IMR-90 (cell line): Measurements from ENCODE around the gene IGSF8. TPM values are rescaled to one million over a fixed set of nuclear protein-coding genes. Genes with fewer than 3 reads are reported as not detected.

ENCODE experiments used
- ATAC-seq: fragments of 200-7000 bp; cut with Tn5 transposase; 2 replicates; pipeline ENCODE4 v1.9.1; 2020; ENCODE audit warnings: low read depth, mild to moderate bottlenecking, moderate library complexity
- BruUV-seq: library from RNA; stranded (reverse); fragments of 400-500 nt; replicated peaks from 2 replicates; lab custom pipeline; 2021; lab: Mats Ljungman, UMichigan
- CTCF ChIA-PET: fragments of 300-600 bp; formaldehyde crosslinking; extraction: SDS; loops from one replicate; lab custom pipeline; 2021; ENCODE audit warnings: antibody characterized with exemption; lab: Yijun Ruan, JAX
- POLR2A ChIA-PET: fragments of 300-600 bp; sonication (Branson Sonifier 250); formaldehyde crosslinking; loops from one replicate; lab custom pipeline; 2022; ENCODE audit warnings: antibody characterized with exemption; ENCODE audit not compliant: unreplicated experiment; lab: Charles Lee
- DNase-seq: peaks from one replicate; pipeline ENCODE4 v3.0.0; 2013
- H2AFZ ChIP-seq: replicated peaks from 2 replicates; pipeline ENCODE3; 2013; ENCODE audit warnings: low read length, mild to moderate bottlenecking; ENCODE audit not compliant: poor library complexity
- H2AK5ac ChIP-seq: 2 replicates; pipeline ENCODE4 v1.6.1; 2013; ENCODE audit warnings: low read depth, low read length, inconsistent platforms
- H2AK9ac ChIP-seq: replicated peaks from 2 replicates; pipeline ENCODE3; 2013; ENCODE audit warnings: mild to moderate bottlenecking, low read depth, low read length, moderate library complexity; ENCODE audit not compliant: poor library complexity
- H2BK120ac ChIP-seq: 2 replicates; pipeline ENCODE4 v1.6.1; 2013; ENCODE audit warnings: low read depth, low read length, inconsistent platforms
- H2BK15ac ChIP-seq: 3 replicates; pipeline ENCODE4 v1.6.1; 2013; ENCODE audit warnings: low read depth, low read length, inconsistent platforms
- H2BK20ac ChIP-seq: 2 replicates; pipeline ENCODE4 v1.6.1; 2013; ENCODE audit warnings: low read depth, mild to moderate bottlenecking, inconsistent platforms, low read length, moderate library complexity
- H2BK5ac ChIP-seq: 2 replicates; pipeline ENCODE4 v1.6.1; 2013; ENCODE audit warnings: mild to moderate bottlenecking, low read depth, low read length, inconsistent platforms; ENCODE audit not compliant: poor library complexity, severe bottlenecking
- H3K14ac ChIP-seq: replicated peaks from 2 replicates; pipeline ENCODE4 v1.6.1; 2013; ENCODE audit warnings: low read depth, low read length, inconsistent platforms
- H3K18ac ChIP-seq: 2 replicates; pipeline ENCODE4 v1.6.1; 2013; ENCODE audit warnings: low read depth, low read length, control low read depth
- H3K23ac ChIP-seq: 2 replicates; pipeline ENCODE4 v1.6.1; 2013; ENCODE audit warnings: low read depth, low read length, inconsistent platforms
- H3K27ac ChIP-seq: 2 replicates; pipeline ENCODE4 v1.5.1; 2013; ENCODE audit warnings: mild to moderate bottlenecking, control low read depth, low read length; ENCODE audit not compliant: insufficient read depth
- H3K27me3 ChIP-seq: 2 replicates; pipeline ENCODE4 v1.6.1; 2013; ENCODE audit warnings: low read length; ENCODE audit not compliant: control insufficient read depth, insufficient read depth
- H3K36me3 ChIP-seq: 2 replicates; pipeline ENCODE4 v1.6.1; 2013; ENCODE audit warnings: low read length, mixed read lengths; ENCODE audit not compliant: control insufficient read depth, insufficient read depth
- H3K4ac ChIP-seq: 2 replicates; pipeline ENCODE4 v1.6.1; 2013; ENCODE audit warnings: low read depth, low read length, inconsistent platforms
- H3K4me1 ChIP-seq: 2 replicates; pipeline ENCODE4 v1.6.1; 2013; ENCODE audit warnings: low read length, mixed read lengths; ENCODE audit not compliant: control insufficient read depth, insufficient read depth
- H3K4me2 ChIP-seq: 2 replicates; pipeline ENCODE4 v1.6.1; 2013; ENCODE audit warnings: low read depth, mild to moderate bottlenecking, control low read depth, low read length, moderate library complexity
- H3K4me3 ChIP-seq: 2 replicates; pipeline ENCODE4 v1.5.1; 2013; ENCODE audit warnings: low read depth, mild to moderate bottlenecking, control low read depth, low read length, moderate library complexity; ENCODE audit not compliant: insufficient read depth
- H3K56ac ChIP-seq: 2 replicates; pipeline ENCODE4 v1.6.1; 2013; ENCODE audit warnings: low read length, inconsistent platforms; ENCODE audit not compliant: insufficient read depth; ENCODE audit errors: extremely low read depth
- H3K79me1 ChIP-seq, 2 experiments: 2 replicates each; pipeline ENCODE4 v1.6.1; 2013; ENCODE audit warnings: low read length in 2 of 2, inconsistent platforms in 1 of 2, low read depth in 1 of 2
- H3K9ac ChIP-seq: 2 replicates; pipeline ENCODE4 v1.6.1; 2013; ENCODE audit warnings: low read depth, low read length, control low read depth
- H3K9me1 ChIP-seq: 2 replicates; pipeline ENCODE4 v1.6.1; 2013; ENCODE audit warnings: low read length, inconsistent platforms; ENCODE audit not compliant: insufficient read depth
- H3K9me3 ChIP-seq: 2 replicates; pipeline ENCODE4 v1.6.1; 2013; ENCODE audit warnings: low read length; ENCODE audit not compliant: control insufficient read depth, insufficient read depth
- H4K20me1 ChIP-seq: 2 replicates; pipeline ENCODE4 v1.6.1; 2013; ENCODE audit warnings: low read length, inconsistent platforms; ENCODE audit not compliant: insufficient read depth
- H4K5ac ChIP-seq: 2 replicates; pipeline ENCODE4 v1.6.1; 2013; ENCODE audit warnings: mild to moderate bottlenecking, low read depth, low read length, control low read depth
- H4K8ac ChIP-seq, 2 experiments: 2 replicates each; pipeline ENCODE4 v1.6.1; 2013; ENCODE audit warnings: low read depth in 2 of 2, low read length in 2 of 2, control low read depth in 1 of 2, inconsistent platforms in 1 of 2
- H4K91ac ChIP-seq: 2 replicates; pipeline ENCODE4 v1.6.1; 2013; ENCODE audit warnings: low read depth, low read length, inconsistent platforms; ENCODE audit not compliant: insufficient read depth
- CHD1 ChIP-seq: IDR thresholded peaks from 2 replicates; pipeline ENCODE4 v1.6.1; 2012; ENCODE audit warnings: low read depth, low read length, improper control_type of control experiment
- FOS ChIP-seq: fragments of 150-350 bp; IDR thresholded peaks from 2 replicates; pipeline ENCODE4 v1.6.1; 2016; ENCODE audit warnings: low read depth, low read length
- MAFK ChIP-seq: IDR thresholded peaks from 2 replicates; pipeline ENCODE4 v1.6.1; 2012; ENCODE audit warnings: low read depth, low read length, improper control_type of control experiment
- MAZ ChIP-seq: IDR thresholded peaks from 2 replicates; pipeline ENCODE4 v1.6.1; 2012; ENCODE audit warnings: low read depth, mild to moderate bottlenecking, low read length, improper control_type of control experiment, moderate library complexity, borderline replicate concordance
- NFE2L2 ChIP-seq: fragments of 150-350 bp; IDR thresholded peaks from 2 replicates; pipeline ENCODE4 v1.6.1; 2016; ENCODE audit warnings: low read depth, mild to moderate bottlenecking, low read length
- RAD21 ChIP-seq: IDR thresholded peaks from 2 replicates; pipeline ENCODE4 v1.6.1; 2012; ENCODE audit warnings: low read length, improper control_type of control experiment
- RFX5 ChIP-seq: IDR thresholded peaks from 2 replicates; pipeline ENCODE4 v1.8.0; 2012; ENCODE audit warnings: low read depth, mild to moderate bottlenecking, low read length, moderate library complexity
- SMC3 ChIP-seq: fragments of 150-350 bp; IDR thresholded peaks from 2 replicates; pipeline ENCODE4 v1.6.1; 2016; ENCODE audit warnings: low read depth, mild to moderate bottlenecking, antibody characterized with exemption, low read length, moderate library complexity
- WGBS, 2 experiments: methylation state at CpG; one replicate each; pipeline versions ENCODE4 v1.1.5 to v1.1.7; 2013; ENCODE audit warnings: missing lambda C conversion rate in 2 of 2; ENCODE audit not compliant: insufficient read length in 1 of 2; ENCODE audit errors: extremely low coverage in 2 of 2; 5-methylcytosine and 5-hydroxymethylcytosine counted together
- dilution Hi-C: fragments of 300-500 bp; cut with HindIII; formaldehyde crosslinking; loops from one replicate; pipeline ENCODE4 v1.14.3; 2018; ENCODE audit warnings: low sequenced_read_pairs; ENCODE audit not compliant: unreplicated experiment
- in situ Hi-C: fragments of 300-500 bp; cut with MboI; formaldehyde crosslinking; loops from 3 replicates; pipeline ENCODE4 v1.14.3; 2019; ENCODE audit warnings: low sequenced_read_pairs, inconsistent platforms, mixed read lengths
- intact Hi-C: fragments of 100-400 bp; cut with micrococcal nuclease; formaldehyde crosslinking; loops from 2 replicates; pipeline ENCODE4 v1.10.0; 2022
- polyA plus RNA-seq, 3 experiments: library from polyadenylated mRNA; depleted of rRNA; stranded (reverse); fragments of >200 nt; gene quantifications; 2 replicates each; pipeline ENCODE4 v1.2.3, GENCODE V29; 2012; ENCODE audit warnings: low replicate concordance in 1 of 3
- total RNA-seq: library from RNA; depleted of rRNA; stranded (reverse); fragments of >200 nt; gene quantifications from 2 replicates; pipeline ENCODE4 v1.2.3, GENCODE V29; 2012
- TF ChIP-seq, protein P1 (sequence below): conservative IDR thresholded peaks from 2 replicates; pipeline ENCODE4 v1.5.1; 2012; ENCODE audit warnings: mild to moderate bottlenecking, low read depth, low read length, improper control_type of control experiment

IGSF8 gene
- total and polyA plus RNA-seq, 2 of the 4 experiments (the other 2 are of a cell fraction) = 8.8 to 25.2 TPM

DNA sequence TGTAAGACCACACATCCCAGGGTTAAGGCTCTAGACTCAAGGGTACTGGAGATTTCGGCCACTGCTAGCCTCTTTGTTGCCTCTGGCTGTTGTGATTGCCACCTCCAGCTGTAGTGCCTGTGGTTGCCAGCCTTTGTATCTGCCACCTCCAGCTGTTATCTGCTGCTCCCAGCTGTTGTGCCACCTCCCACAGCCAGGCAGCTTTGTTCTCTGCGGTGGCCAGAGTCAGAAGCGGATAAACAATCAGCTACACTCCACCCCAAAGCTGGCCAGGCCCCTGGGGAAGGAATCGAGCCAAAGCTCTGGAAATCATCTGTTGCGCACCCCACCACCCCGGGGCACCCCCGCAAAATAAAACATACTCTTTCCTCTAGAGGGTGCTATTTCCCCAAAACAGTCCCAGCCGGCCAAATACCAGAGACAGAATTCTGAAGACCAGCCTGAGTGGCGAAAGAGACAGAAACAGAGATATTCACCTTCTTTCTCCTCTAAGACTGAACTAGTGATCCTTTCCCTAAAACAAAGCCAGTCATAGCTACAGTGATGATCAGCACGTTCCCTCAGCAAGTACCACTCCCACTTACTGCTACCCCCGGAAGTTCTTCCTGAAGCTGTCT lies 51.8 kb downstream of the IGSF8 start:
- Histone ChIP-seq H2BK5ac (no peak overlapping the region), H3K9ac (no peak overlapping the region), H3K23ac (no peak overlapping the region), H3K4ac (no peak overlapping the region), H2BK120ac (no peak overlapping the region), H4K8ac (no peak overlapping the region), H3K36me3 (no peaks in the 10 kb centered on the region), H2BK15ac (no peak overlapping the region), H2AK5ac (no peak overlapping the region), H3K4me3 (no peak overlapping the region), H3K79me1 (no peaks in the 10 kb centered on the region), H3K18ac (no peak overlapping the region), H2AK9ac (no peak overlapping the region), H3K56ac (no peak overlapping the region), H3K9me1 (no peaks in the 10 kb centered on the region), H3K9me3 (no peaks in the 10 kb centered on the region), H3K27ac (no peak overlapping the region), H4K20me1 (no peaks in the 10 kb centered on the region), H2BK20ac (no peak overlapping the region), H3K14ac (no peak overlapping the region), H4K91ac (no peak overlapping the region), H4K5ac (no peak overlapping the region), H3K27me3 (peaks cover 35% of the 10 kb centered on the region), H3K4me2 (peak overlapping the region; percentile 63), H2AFZ (peak overlapping the region; percentile 35), H3K4me1 (no peaks in the 10 kb centered on the region)
- WGBS, 2 experiments = 0% methylated on average over 1 of the region's 11 CpGs; no CpG with 5 or more reads in 1 of the 2 experiments
- BruUV-seq = no TSS peak
- peak; percentile 86 for ATAC-seq
- CTCF ChIA-PET = interaction anchor here (0.5 to 2.7 kb wide), 13 partner anchors 10 to 331 kb away, joined by 3 to 16 read pairs (median 4); partner anchors contain the start of gene PIGM
- dilution Hi-C loops (no loop called here), in situ Hi-C loops (no loop called here), intact Hi-C loops (loop anchor here (2.0 kb wide), 1 partner anchor 32 kb away; no protein-coding TSS in a partner anchor)
- DNase-seq = peak; percentile 21
- TF ChIP-seq SMC3 (peak; percentile 7; the same call in 1 of the 2 replicates), RAD21 (peak; percentile 47), MAFK (no peak), NFE2L2 (no peak), MAZ (0 out of 2 replicates have a peak, but pooled peaks have one; percentile 34), FOS (no peak), CHD1 (no peak), RFX5 (no peak)
- TF ChIP-seq, protein P1, sequence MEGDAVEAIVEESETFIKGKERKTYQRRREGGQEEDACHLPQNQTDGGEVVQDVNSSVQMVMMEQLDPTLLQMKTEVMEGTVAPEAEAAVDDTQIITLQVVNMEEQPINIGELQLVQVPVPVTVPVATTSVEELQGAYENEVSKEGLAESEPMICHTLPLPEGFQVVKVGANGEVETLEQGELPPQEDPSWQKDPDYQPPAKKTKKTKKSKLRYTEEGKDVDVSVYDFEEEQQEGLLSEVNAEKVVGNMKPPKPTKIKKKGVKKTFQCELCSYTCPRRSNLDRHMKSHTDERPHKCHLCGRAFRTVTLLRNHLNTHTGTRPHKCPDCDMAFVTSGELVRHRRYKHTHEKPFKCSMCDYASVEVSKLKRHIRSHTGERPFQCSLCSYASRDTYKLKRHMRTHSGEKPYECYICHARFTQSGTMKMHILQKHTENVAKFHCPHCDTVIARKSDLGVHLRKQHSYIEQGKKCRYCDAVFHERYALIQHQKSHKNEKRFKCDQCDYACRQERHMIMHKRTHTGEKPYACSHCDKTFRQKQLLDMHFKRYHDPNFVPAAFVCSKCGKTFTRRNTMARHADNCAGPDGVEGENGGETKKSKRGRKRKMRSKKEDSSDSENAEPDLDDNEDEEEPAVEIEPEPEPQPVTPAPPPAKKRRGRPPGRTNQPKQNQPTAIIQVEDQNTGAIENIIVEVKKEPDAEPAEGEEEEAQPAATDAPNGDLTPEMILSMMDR = peak; percentile 67
- POLR2A ChIA-PET = no interaction called here
